Spleen (tissue), 11 donors: ENCODE results near the gene KIFAP3. TPM values are rescaled to one million over a fixed set of nuclear protein-coding genes. Genes with fewer than 3 reads are reported as not detected.

Experiments used
- DNase-seq: peaks from one replicate; pipeline ENCODE4 v3.0.0-alpha.2; 2020
- H3K27ac ChIP-seq, 8 donors: fragments of 200-600 bp; sonication (generic) in 7 of 8; 1 replicate in 4 of 8; 2 replicates in 4 of 8; pipeline versions ENCODE4 v1.5.0 to v1.8.0; 2016 to 2021; ENCODE audit warnings: inconsistent platforms in 4 of 8, mild to moderate bottlenecking in 4 of 8, moderate library complexity in 1 of 8
- H3K27me3 ChIP-seq, 7 donors: fragments of 200-600 bp; sonication (generic) in 6 of 7; replicated peaks in 1 of 7; 1 replicate in 4 of 7; 2 replicates in 3 of 7; pipeline versions ENCODE4 v1.5.0 to v1.8.0; 2016 to 2021; ENCODE audit warnings: inconsistent platforms in 3 of 7, mild to moderate bottlenecking in 1 of 7
- H3K36me3 ChIP-seq, 6 donors: fragments of 200-600 bp; sonication (generic) in 5 of 6; 1 replicate in 4 of 6; 2 replicates in 2 of 6; pipeline versions ENCODE4 v1.5.0 to v1.8.0; 2016 to 2021; ENCODE audit warnings: inconsistent platforms in 2 of 6
- H3K4me1 ChIP-seq, 6 donors: fragments of 200-600 bp; sonication (generic) in 5 of 6; 1 replicate in 3 of 6; 2 replicates in 3 of 6; pipeline versions ENCODE4 v1.5.0 to v1.8.0; 2016 to 2021; ENCODE audit warnings: inconsistent platforms in 3 of 6
- H3K4me3 ChIP-seq, 8 donors: fragments of 200-600 bp; sonication (generic) in 7 of 8; 1 replicate in 4 of 8; 2 replicates in 4 of 8; pipeline versions ENCODE4 v1.5.0 to v1.8.0; 2016 to 2021; ENCODE audit warnings: inconsistent platforms in 4 of 8, mild to moderate bottlenecking in 4 of 8, moderate library complexity in 2 of 8
- H3K9me3 ChIP-seq, 8 donors: fragments of 200-600 bp; sonication (generic) in 7 of 8; 1 replicate in 4 of 8; 2 replicates in 4 of 8; pipeline versions ENCODE4 v1.5.0 to v1.8.0; 2016 to 2021; ENCODE audit warnings: inconsistent platforms in 4 of 8
- CTCF ChIP-seq, 11 experiments: fragments of 200-600 bp in 7 of 11; fragments of 450-650 bp in 4 of 11; sonication (generic) in 4 of 11; IDR thresholded peaks in 8 of 11; conservative IDR thresholded peaks in 3 of 11; 1 replicate in 7 of 11; 2 replicates in 4 of 11; pipeline versions ENCODE4 v1.4.0 to v1.8.0; 2016 to 2021; ENCODE audit warnings: antibody characterized with exemption in 11 of 11, inconsistent platforms in 4 of 11, mild to moderate bottlenecking in 1 of 11
- POLR2A ChIP-seq, 3 donors: fragments of 450-650 bp; IDR thresholded peaks; one replicate each; pipeline ENCODE4 v1.5.1; 2017; ENCODE audit warnings: antibody characterized with exemption in 3 of 3, mild to moderate bottlenecking in 1 of 3
- POLR2AphosphoS5 ChIP-seq, 3 donors: sonication (generic); formaldehyde crosslinking; IDR thresholded peaks; one replicate each; pipeline ENCODE4 v1.5.1; 2017; ENCODE audit warnings: antibody characterized with exemption in 3 of 3
- WGBS, 5 donors: extraction: QIAGEN DNeasy Blood & Tissue Kit in 3 of 5; methylation state at CpG; one replicate each; pipeline versions ENCODE4 v1.1.5 to v1.1.7; 2013 to 2018; 5-methylcytosine and 5-hydroxymethylcytosine counted together
- intact Hi-C: fragments of 100-400 bp; cut with DNase I; formaldehyde crosslinking; loops from one replicate; pipeline ENCODE4 v1.15.0; 2023; ENCODE audit warnings: low total_unique reads
- polyA plus RNA-seq, 3 donors: library from polyadenylated mRNA; stranded (reverse); fragments of 200-250 nt; gene quantifications; one replicate each; pipeline ENCODE4 v1.2.1, GENCODE V29; 2013
- total RNA-seq, 7 donors: library from RNA; depleted of rRNA in 3 of 7; stranded (reverse); fragments of >200 nt in 3 of 7; fragmentation: NEBNext Ultra II Directional in 4 of 7; extraction: Animal tissue kit (Norgen Biotek cat#: 25700) in 4 of 7; gene quantifications; one replicate each; pipeline versions ENCODE4 v1.1.0 to v1.2.1, GENCODE V29; 2016 to 2021
- donor health status: healthy with polysubstance abuse.
- donor health status: DM: no; HTN: no; CAD: no; lungs with moderate emphysema.
- donor health status: DM: no; HTN: no; CAD: no.
- donor health status: Bipolar disorder and iron deficiency.
- donor health status: healthy.
- donor health status: DM: no; HTN: no; CAD: no.
- donor health status: DM: yes; HTN: yes; CAD: no.

Gene KIFAP3
- total and polyA plus RNA-seq, 10 donors: 5.1 to 36.7 (median 20.6) TPM

- no peak overlapping the region for H3K4me3 ChIP-seq
- WGBS, 5 donors: 81 to 90% (median 85%) methylated on average over 3 of the region's 3 CpGs
These were observed 25.2 kb downstream of the KIFAP3 start for GRCh38 chr1:170049176-170049800.

GRCh38 chr1:170048515-170048914 is 26.0 kb downstream of the KIFAP3 start:
- peaks cover 0 to 73% (median 17%) of the 10 kb centered on the region in 6 donors for H3K36me3 ChIP-seq
- no peak overlapping the region for H3K4me3 ChIP-seq
- no peak overlapping the region for H3K27ac ChIP-seq
- no peaks in the 10 kb centered on the region for H3K4me1 ChIP-seq
- no peak for TF ChIP-seq CTCF (IDR thresholded peaks at IDR 0.05 in 8 of 11, conservative IDR thresholded peaks at IDR 0.05 in 3 of 11)
- no peak for TF ChIP-seq POLR2A (IDR thresholded peaks at IDR 0.05)
- TF ChIP-seq POLR2AphosphoS5 (IDR thresholded peaks at IDR 0.05): no peak
- WGBS, 5 donors: 96 to 98% (median 98%) methylated on average over 6 to 7 of the region's 7 CpGs
- peaks cover 0 to 13% (median 0%) of the 10 kb centered on the region in 8 donors for H3K9me3 ChIP-seq
- H3K27me3 ChIP-seq: no peaks in the 10 kb centered on the region
- intact Hi-C loops: no loop called here
- DNase-seq: peak; percentile 66

More at GRCh38 chr1:170049176-170049800, 25.2 kb downstream of the KIFAP3 start:
- Histone ChIP-seq H3K9me3 (peaks cover 0 to 13% (median 0%) of the 10 kb centered on the region in 8 donors), H3K36me3 (peaks cover 0 to 72% (median 19%) of the 10 kb centered on the region in 6 donors), H3K4me1 (no peaks in the 10 kb centered on the region), H3K27me3 (no peaks in the 10 kb centered on the region), H3K27ac (no peak overlapping the region)
- intact Hi-C loops: no loop called here
- peak; percentile 48 for DNase-seq
- TF ChIP-seq POLR2AphosphoS5 (IDR thresholded peaks at IDR 0.05) (no peak), CTCF (IDR thresholded peaks at IDR 0.05 in 8 of 11, conservative IDR thresholded peaks at IDR 0.05 in 3 of 11) (no peak)

GRCh38 chr1:170044187-170044586 is 30.3 kb downstream of the KIFAP3 start:
- no peaks in the 10 kb centered on the region for H3K27me3 ChIP-seq
- no peak overlapping the region for H3K4me3 ChIP-seq
- no peaks in the 10 kb centered on the region for H3K4me1 ChIP-seq
- intact Hi-C loops: no loop called here
- H3K27ac ChIP-seq: no peak overlapping the region
- H3K36me3 ChIP-seq: peaks cover 0 to 74% (median 20%) of the 10 kb centered on the region in 6 donors
- H3K9me3 ChIP-seq: no peaks in the 10 kb centered on the region
- no peak for DNase-seq
- no peak for TF ChIP-seq CTCF (IDR thresholded peaks at IDR 0.05 in 8 of 11, conservative IDR thresholded peaks at IDR 0.05 in 3 of 11)
- no peak for TF ChIP-seq POLR2A (IDR thresholded peaks at IDR 0.05)
- no peak for TF ChIP-seq POLR2AphosphoS5 (IDR thresholded peaks at IDR 0.05)

GRCh38 chr1:170041423-170042192 is 32.9 kb downstream of the KIFAP3 start:
- Histone ChIP-seq H3K36me3 (peaks cover 0 to 85% (median 26%) of the 10 kb centered on the region in 6 donors), H3K27ac (no peak overlapping the region), H3K4me1 (no peaks in the 10 kb centered on the region), H3K4me3 (no peak overlapping the region), H3K9me3 (no peaks in the 10 kb centered on the region), H3K27me3 (no peaks in the 10 kb centered on the region)
- peak; percentile 59 for DNase-seq
- TF ChIP-seq CTCF (IDR thresholded peaks at IDR 0.05 in 8 of 11, conservative IDR thresholded peaks at IDR 0.05 in 3 of 11) (no peak), POLR2A (IDR thresholded peaks at IDR 0.05) (no peak), POLR2AphosphoS5 (IDR thresholded peaks at IDR 0.05) (no peak)
- intact Hi-C loops: no loop called here
- WGBS, 5 donors: 83 to 93% (median 86%) methylated on average over 11 to 14 of the region's 14 CpGs
